ENCODE data around the gene HNRNPA0. TPM values are rescaled to one million over a fixed set of nuclear protein-coding genes. Genes with fewer than 3 reads are reported as not detected.
"Not testable (repeated sequence)": the region's sequence is repeated elsewhere in the genome, so short reads cannot be mapped to it uniquely, and the experiment has no call there.

HNRNPA0 gene
- total and polyA plus RNA-seq, 3 experiments from 2014 or later: 20.1 to 45.9 (median 42.7) TPM

- no peak overlapping the region for H3K27ac ChIP-seq (ENCODE audit: low read depth, low read length)
- H3K4me3 ChIP-seq (ENCODE audit: low read length): no peak overlapping the region
- no peaks in the 10 kb centered on the region for H3K9me3 ChIP-seq (ENCODE audit: low read length)
- peaks cover 0 to 2% (median 0%) of the 10 kb centered on the region in 5 donors for H3K9me3 Mint-ChIP-seq
- no peak overlapping the region for H3K27ac Mint-ChIP-seq
- POLR2A ChIA-PET: no interaction called here
- H3K4me1 Mint-ChIP-seq: no peaks in the 10 kb centered on the region
- DNase-seq: no peak
- CTCF ChIA-PET: no interaction called here
- no peak overlapping the region for H3K4me3 Mint-ChIP-seq
- H3K27me3 ChIP-seq (ENCODE audit: insufficient read depth, low read length, poor library complexity, severe bottlenecking): no peaks in the 10 kb centered on the region
- H3K36me3 ChIP-seq (ENCODE audit: insufficient read depth, low read length): no peaks in the 10 kb centered on the region
- peaks cover 0 to 5% (median 3%) of the 10 kb centered on the region in 3 donors for H3K36me3 Mint-ChIP-seq
- peaks cover 0 to 3% of the 10 kb centered on the region in 2 donors for H3K27me3 Mint-ChIP-seq
- H3K4me1 ChIP-seq (ENCODE audit: insufficient read depth, low read length): no peaks in the 10 kb centered on the region
Measured at GRCh38 chr5:137791387-137791786, 37.2 kb upstream of the HNRNPA0 start.

- H3K4me3 Mint-ChIP-seq; H3K4me1 ChIP-seq (ENCODE audit: insufficient read depth, low read length); H3K4me1 Mint-ChIP-seq; H3K9me3 Mint-ChIP-seq; DNase-seq; H3K4me3 ChIP-seq (ENCODE audit: low read length); H3K36me3 ChIP-seq (ENCODE audit: insufficient read depth, low read length); H3K27me3 Mint-ChIP-seq; H3K27me3 ChIP-seq (ENCODE audit: insufficient read depth, low read length, poor library complexity, severe bottlenecking); CTCF ChIA-PET; H3K36me3 Mint-ChIP-seq; H3K27ac ChIP-seq (ENCODE audit: low read depth, low read length); H3K27ac Mint-ChIP-seq; H3K9me3 ChIP-seq (ENCODE audit: low read length); POLR2A ChIA-PET: not testable (repeated sequence)
Measured at GRCh38 chr5:137788560-137788959, 34.4 kb upstream of the HNRNPA0 start.

- Histone ChIP-seq H3K9me3 (ENCODE audit: low read length) (no peaks in the 10 kb centered on the region), H3K27me3 (ENCODE audit: insufficient read depth, low read length, poor library complexity, severe bottlenecking) (no peaks in the 10 kb centered on the region), H3K4me1 (ENCODE audit: insufficient read depth, low read length) (no peaks in the 10 kb centered on the region), H3K4me3 (ENCODE audit: low read length) (no peak overlapping the region), H3K36me3 (ENCODE audit: insufficient read depth, low read length) (no peaks in the 10 kb centered on the region), H3K27ac (ENCODE audit: low read depth, low read length) (no peak overlapping the region)
- Mint-ChIP-seq H3K27me3 (peaks cover 6 to 8% of the 10 kb centered on the region in 2 donors), H3K4me1 (no peaks in the 10 kb centered on the region), H3K9me3 (peaks cover 0 to 2% (median 0%) of the 10 kb centered on the region in 5 donors), H3K4me3 (no peak overlapping the region), H3K36me3 (peaks cover 0 to 1% (median under 1%) of the 10 kb centered on the region in 3 donors), H3K27ac (no peak overlapping the region)
- ChIA-PET CTCF (interaction anchor here (0.6 kb wide), 1 partner anchor 350 kb away, joined by 3 read pairs; no protein-coding TSS in a partner anchor), POLR2A (no interaction called here)
- no peak for DNase-seq
Measured at GRCh38 chr5:137782984-137783536, 28.9 kb upstream of the HNRNPA0 start.

- Histone ChIP-seq H3K27me3 (ENCODE audit: insufficient read depth, low read length, poor library complexity, severe bottlenecking) (no peaks in the 10 kb centered on the region), H3K4me3 (ENCODE audit: low read length) (no peak overlapping the region), H3K27ac (ENCODE audit: low read depth, low read length) (no peak overlapping the region), H3K36me3 (ENCODE audit: insufficient read depth, low read length) (no peaks in the 10 kb centered on the region), H3K9me3 (ENCODE audit: low read length) (no peaks in the 10 kb centered on the region), H3K4me1 (ENCODE audit: insufficient read depth, low read length) (no peaks in the 10 kb centered on the region)
- peaks cover 0 to 2% (median 0%) of the 10 kb centered on the region in 5 donors for H3K9me3 Mint-ChIP-seq
- DNase-seq: no peak
- no peaks in the 10 kb centered on the region for H3K4me1 Mint-ChIP-seq
- H3K27me3 Mint-ChIP-seq: peaks cover 6 to 9% of the 10 kb centered on the region in 2 donors
- ChIA-PET POLR2A (no interaction called here), CTCF (no interaction called here)
- no peak overlapping the region for H3K4me3 Mint-ChIP-seq
- H3K36me3 Mint-ChIP-seq: peaks cover 0 to 1% (median 0%) of the 10 kb centered on the region in 3 donors
- peak overlapping the region in 1 of 8 donors; percentile 28 for H3K27ac Mint-ChIP-seq
Measured at GRCh38 chr5:137782055-137782454, 27.9 kb upstream of the HNRNPA0 start.

GRCh38 chr5:137778772-137779564, 24.8 kb upstream of the HNRNPA0 start:
- ChIA-PET CTCF (interaction anchor here (0.7 to 3.1 kb wide), 16 partner anchors 9 to 388 kb away, joined by 3 to 23 read pairs (median 3); no protein-coding TSS in a partner anchor), POLR2A (interaction anchor here (0.6 kb wide), 2 partner anchors 14 to 23 kb away, joined by 3 to 5 read pairs; no protein-coding TSS in a partner anchor)
- no peaks in the 10 kb centered on the region for H3K9me3 ChIP-seq (ENCODE audit: low read length)
- H3K4me3 ChIP-seq (ENCODE audit: low read length): no peak overlapping the region
- peaks cover under 1 to 3% of the 10 kb centered on the region in 2 donors for H3K27me3 Mint-ChIP-seq
- H3K4me1 Mint-ChIP-seq: no peaks in the 10 kb centered on the region
- H3K27ac Mint-ChIP-seq: no peak overlapping the region
- H3K4me1 ChIP-seq (ENCODE audit: insufficient read depth, low read length): no peaks in the 10 kb centered on the region
- H3K4me3 Mint-ChIP-seq: no peak overlapping the region
- no peaks in the 10 kb centered on the region for H3K9me3 Mint-ChIP-seq
- peak in 1 of 5 donors; percentile 3 for DNase-seq
- H3K27ac ChIP-seq (ENCODE audit: low read depth, low read length): no peak overlapping the region
- no peaks in the 10 kb centered on the region for H3K36me3 ChIP-seq (ENCODE audit: insufficient read depth, low read length)
- H3K27me3 ChIP-seq (ENCODE audit: insufficient read depth, low read length, poor library complexity, severe bottlenecking): no peaks in the 10 kb centered on the region
- H3K36me3 Mint-ChIP-seq: peaks cover 0 to 1% (median under 1%) of the 10 kb centered on the region in 3 donors

GRCh38 chr5:137767937-137768336, 13.8 kb upstream of the HNRNPA0 start:
- CTCF ChIA-PET; H3K4me1 Mint-ChIP-seq; H3K4me1 ChIP-seq (ENCODE audit: insufficient read depth, low read length); H3K4me3 Mint-ChIP-seq; H3K27ac ChIP-seq (ENCODE audit: low read depth, low read length); POLR2A ChIA-PET; H3K4me3 ChIP-seq (ENCODE audit: low read length); H3K9me3 ChIP-seq (ENCODE audit: low read length); H3K27me3 ChIP-seq (ENCODE audit: insufficient read depth, low read length, poor library complexity, severe bottlenecking); H3K27ac Mint-ChIP-seq; DNase-seq; H3K36me3 ChIP-seq (ENCODE audit: insufficient read depth, low read length): not testable (repeated sequence)
- peaks cover 9 to 33% (median 28%) of the 10 kb centered on the region in 5 donors for H3K9me3 Mint-ChIP-seq
- peaks cover 3 to 40% (median 10%) of the 10 kb centered on the region in 3 donors for H3K36me3 Mint-ChIP-seq
- peaks cover 7 to 12% of the 10 kb centered on the region in 2 donors for H3K27me3 Mint-ChIP-seq

- H3K4me1 Mint-ChIP-seq: no peaks in the 10 kb centered on the region
- H3K27ac Mint-ChIP-seq: no peak overlapping the region
- Histone ChIP-seq H3K36me3 (ENCODE audit: insufficient read depth, low read length) (no peaks in the 10 kb centered on the region), H3K4me3 (ENCODE audit: low read length) (no peak overlapping the region), H3K27me3 (ENCODE audit: insufficient read depth, low read length, poor library complexity, severe bottlenecking) (no peaks in the 10 kb centered on the region), H3K4me1 (ENCODE audit: insufficient read depth, low read length) (no peaks in the 10 kb centered on the region), H3K27ac (ENCODE audit: low read depth, low read length) (no peak overlapping the region), H3K9me3 (ENCODE audit: low read length) (no peaks in the 10 kb centered on the region)
- no peak overlapping the region for H3K4me3 Mint-ChIP-seq
- peaks cover 0 to 7% (median 2%) of the 10 kb centered on the region in 3 donors for H3K36me3 Mint-ChIP-seq
- peaks cover 0 to 6% (median 3%) of the 10 kb centered on the region in 5 donors for H3K9me3 Mint-ChIP-seq
- ChIA-PET POLR2A (no interaction called here), CTCF (no interaction called here)
- DNase-seq: no peak
- H3K27me3 Mint-ChIP-seq: peaks cover 12 to 19% of the 10 kb centered on the region in 2 donors
Measured at GRCh38 chr5:137761566-137761965, 7.4 kb upstream of the HNRNPA0 start.

All from CD8-positive, alpha-beta memory T cell (primary cell).